ENCODE measurements around the gene RASA2.
A peak's percentile ranks its signal among the peaks of the same experiment; 100 is the strongest.
"Not testable (repeated sequence)": the region's sequence is repeated elsewhere in the genome, so short reads cannot be mapped to it uniquely, and the experiment has no call there.

Gene RASA2

DNA sequence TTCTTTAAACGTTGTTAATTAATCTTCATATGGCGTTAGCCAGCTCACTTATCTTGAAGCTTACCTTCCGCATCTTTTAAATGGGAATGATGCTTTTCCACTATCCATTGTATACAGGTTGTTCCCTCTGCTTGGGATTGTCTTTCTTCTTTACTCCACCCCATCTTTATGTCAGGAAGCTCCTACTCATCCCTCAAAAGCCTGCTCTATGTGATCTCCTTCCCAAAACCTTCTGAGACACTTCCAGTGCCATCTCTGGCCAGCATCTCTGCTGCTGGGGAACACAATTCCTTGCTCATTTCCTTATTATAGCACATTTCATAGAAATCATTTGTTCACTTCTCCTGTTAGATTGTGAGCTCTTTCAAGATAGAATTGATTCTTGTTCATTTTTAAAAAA is 4.3 kb downstream of the RASA2 start:
- in situ Hi-C loops (cut with HindIII; ENCODE audit: low pct_unique_long_range_greater_than_20kb, low sequenced_read_pairs): no loop called here

DNA sequence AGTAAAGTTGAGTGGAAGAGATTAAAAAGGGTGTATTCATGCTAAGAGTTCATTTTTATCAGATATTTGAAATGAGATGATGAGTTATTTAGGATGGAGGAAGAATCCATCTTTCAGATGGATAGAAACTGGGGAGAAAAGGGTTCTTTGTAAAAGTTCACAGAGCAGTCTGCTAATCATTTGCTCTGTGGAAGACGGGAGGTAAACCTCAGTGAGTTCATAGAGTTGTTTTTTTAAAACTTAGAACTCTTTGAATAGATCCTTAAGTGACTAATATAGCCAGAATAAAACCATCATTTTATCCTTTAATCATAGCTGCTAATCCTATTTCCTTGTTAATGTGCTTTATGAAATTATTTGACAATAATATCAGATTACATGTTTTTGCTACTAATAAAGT is 5.1 kb downstream of the RASA2 start:
- DNase-seq (ENCODE audit: low read depth in 1 of 2, low spot score in 1 of 2): no peak
- in situ Hi-C loops (cut with HindIII; ENCODE audit: low pct_unique_long_range_greater_than_20kb, low sequenced_read_pairs): no loop called here
- no peak for TF ChIP-seq JUND (IDR thresholded peaks at IDR 0.05; ENCODE audit: low read depth)

More for the DNA sequence above, 4.3 kb downstream of the RASA2 start:
- no peak for DNase-seq (ENCODE audit: low read depth in 1 of 2, low spot score in 1 of 2)
- TF ChIP-seq JUND (IDR thresholded peaks at IDR 0.05; ENCODE audit: low read depth): no peak

DNA sequence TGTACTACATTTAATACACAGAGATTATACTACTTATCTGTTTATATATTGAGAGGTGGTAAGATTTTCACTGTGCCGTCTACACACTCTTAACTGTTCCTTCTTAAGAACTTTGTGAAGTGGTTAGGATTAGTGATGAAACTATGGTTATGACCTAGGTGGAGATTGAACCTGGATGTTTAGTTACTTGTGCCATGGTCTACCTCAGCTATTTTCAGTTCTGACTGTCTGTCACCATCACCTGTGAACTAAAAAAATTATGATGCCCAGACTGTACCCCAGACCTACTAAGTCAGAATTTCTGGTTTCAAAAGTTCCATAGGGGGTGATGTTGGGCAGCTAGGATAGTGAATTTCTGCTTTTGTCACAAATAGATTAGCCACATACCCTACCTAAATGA is 6.4 kb downstream of the RASA2 start:
- in situ Hi-C loops (cut with HindIII; ENCODE audit: low pct_unique_long_range_greater_than_20kb, low sequenced_read_pairs): no loop called here
- TF ChIP-seq JUND (IDR thresholded peaks at IDR 0.05; ENCODE audit: low read depth): no peak
- no peak for DNase-seq (ENCODE audit: low read depth in 1 of 2, low spot score in 1 of 2)

DNA sequence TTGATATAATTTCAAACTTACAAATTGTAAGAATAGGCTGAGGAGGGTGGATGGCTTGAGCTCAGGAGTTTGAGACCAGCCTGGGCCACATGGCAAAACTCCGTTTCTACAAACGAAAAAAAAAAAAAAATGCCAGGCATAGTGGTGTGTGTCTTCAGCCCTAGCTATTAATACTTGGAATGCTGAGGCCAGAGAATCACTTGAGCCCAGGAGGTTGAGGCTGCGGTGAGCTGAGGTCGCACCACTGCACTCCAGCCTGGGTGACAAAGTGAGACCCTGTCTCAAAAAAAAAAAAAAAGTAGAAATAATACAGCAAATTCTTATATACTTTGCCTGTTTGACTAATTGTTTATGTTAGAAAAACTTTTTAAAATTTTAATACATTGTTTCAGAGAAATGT is 10.8 kb downstream of the RASA2 start:
- in situ Hi-C loops (cut with HindIII; ENCODE audit: low pct_unique_long_range_greater_than_20kb, low sequenced_read_pairs); DNase-seq (ENCODE audit: low read depth in 1 of 2, low spot score in 1 of 2): not testable (repeated sequence)

DNA sequence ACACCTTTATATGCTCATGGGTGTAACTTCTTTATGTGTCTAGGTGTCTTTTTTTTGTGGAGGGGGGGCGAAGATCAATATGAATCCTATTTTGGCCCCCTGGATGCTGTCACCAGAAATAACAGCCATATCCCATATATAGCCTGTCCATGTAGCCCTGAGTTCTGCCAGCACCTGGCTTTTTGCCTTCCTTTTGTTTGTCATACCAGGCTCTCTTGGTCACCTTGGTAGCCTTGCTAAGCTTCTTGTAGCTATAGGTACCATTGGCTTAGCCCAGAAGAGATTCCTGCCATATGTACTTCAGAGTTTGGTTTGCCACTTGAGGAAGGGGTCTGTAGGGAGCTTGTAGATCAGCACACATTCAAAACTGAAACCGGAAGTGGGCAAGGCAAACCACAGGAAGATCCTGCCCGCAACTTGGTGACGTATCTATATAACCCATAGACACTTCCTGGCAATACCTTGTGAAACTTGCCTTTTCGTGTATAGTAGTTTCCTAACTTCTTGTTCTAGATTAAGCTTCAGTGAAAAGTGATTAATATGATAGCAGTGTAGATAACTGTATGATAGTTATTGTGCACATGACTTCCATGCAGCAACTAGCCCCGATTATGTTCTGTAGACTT is 11.9 kb downstream of the RASA2 start:
- in situ Hi-C loops (cut with HindIII; ENCODE audit: low pct_unique_long_range_greater_than_20kb, low sequenced_read_pairs): no loop called here
- DNase-seq (ENCODE audit: low read depth in 1 of 2, low spot score in 1 of 2): peak in 1 of 2 experiments; percentile 34
- TF ChIP-seq JUND (IDR thresholded peaks at IDR 0.05; ENCODE audit: low read depth): no peak

DNA sequence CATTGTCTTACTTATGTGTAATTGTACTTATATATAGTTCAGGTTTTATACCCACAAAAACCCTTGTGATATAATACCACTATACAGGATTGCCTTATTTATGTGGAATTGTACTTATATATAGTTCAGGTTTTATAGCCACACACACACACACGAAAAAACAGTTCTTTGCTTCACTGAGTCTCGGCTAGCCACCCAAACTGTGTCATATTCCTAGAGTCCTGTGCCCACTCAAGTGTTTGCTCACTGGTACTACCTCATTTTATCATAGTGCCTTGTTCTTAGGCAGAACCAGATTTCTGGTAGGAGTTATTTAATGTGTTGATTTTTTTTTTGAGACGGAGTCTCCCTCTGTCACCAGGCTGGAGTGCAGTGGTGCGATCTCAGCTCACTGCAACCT is 12.5 kb downstream of the RASA2 start:
- no peak for DNase-seq (ENCODE audit: low read depth in 1 of 2, low spot score in 1 of 2)
- in situ Hi-C loops (cut with HindIII; ENCODE audit: low pct_unique_long_range_greater_than_20kb, low sequenced_read_pairs): no loop called here
- TF ChIP-seq JUND (IDR thresholded peaks at IDR 0.05; ENCODE audit: low read depth): no peak

DNA sequence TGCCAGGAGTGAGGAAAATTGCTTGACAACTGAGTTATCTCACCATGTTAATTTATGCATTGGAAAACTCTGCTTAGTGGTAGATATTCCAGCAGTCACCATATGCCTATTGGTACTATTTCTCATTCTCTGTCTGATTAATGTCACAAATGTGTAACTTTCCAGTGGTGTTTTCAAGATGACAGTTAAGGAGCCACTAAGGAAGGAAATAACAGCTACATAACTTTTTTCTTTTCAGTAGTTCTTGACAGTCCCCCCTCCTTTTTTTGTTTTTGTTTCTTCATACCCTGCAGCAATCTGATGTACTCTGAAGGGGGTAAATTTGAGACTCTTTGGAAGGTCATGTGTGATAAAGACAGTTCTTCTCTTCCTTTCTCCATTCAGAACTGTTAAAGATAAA is 13.1 kb downstream of the RASA2 start:
- no peak for DNase-seq (ENCODE audit: low read depth in 1 of 2, low spot score in 1 of 2)
- no peak for TF ChIP-seq JUND (IDR thresholded peaks at IDR 0.05; ENCODE audit: low read depth)
- in situ Hi-C loops (cut with HindIII; ENCODE audit: low pct_unique_long_range_greater_than_20kb, low sequenced_read_pairs): no loop called here

DNA sequence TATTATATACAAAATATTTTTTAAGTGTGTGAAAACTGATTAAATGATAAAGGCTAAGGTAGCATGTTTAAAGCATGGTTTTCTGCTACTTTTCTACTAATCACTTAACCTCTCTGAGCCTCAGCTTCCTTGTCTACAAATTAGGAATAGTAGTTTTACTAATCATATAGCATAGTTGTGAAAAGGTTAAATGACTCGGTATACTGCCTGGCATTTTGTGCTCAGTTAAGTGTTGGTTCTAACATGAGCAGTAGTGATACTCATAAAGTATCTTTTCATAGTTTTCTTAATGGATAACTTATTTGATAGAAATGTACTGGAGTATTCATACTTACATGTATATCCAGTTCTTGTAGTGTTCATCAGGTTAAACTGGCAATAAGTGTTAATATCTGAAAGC is 13.6 kb downstream of the RASA2 start:
- TF ChIP-seq JUND (IDR thresholded peaks at IDR 0.05; ENCODE audit: low read depth): no peak
- DNase-seq (ENCODE audit: low read depth in 1 of 2, low spot score in 1 of 2): no peak
- in situ Hi-C loops (cut with HindIII; ENCODE audit: low pct_unique_long_range_greater_than_20kb, low sequenced_read_pairs): no loop called here

DNA sequence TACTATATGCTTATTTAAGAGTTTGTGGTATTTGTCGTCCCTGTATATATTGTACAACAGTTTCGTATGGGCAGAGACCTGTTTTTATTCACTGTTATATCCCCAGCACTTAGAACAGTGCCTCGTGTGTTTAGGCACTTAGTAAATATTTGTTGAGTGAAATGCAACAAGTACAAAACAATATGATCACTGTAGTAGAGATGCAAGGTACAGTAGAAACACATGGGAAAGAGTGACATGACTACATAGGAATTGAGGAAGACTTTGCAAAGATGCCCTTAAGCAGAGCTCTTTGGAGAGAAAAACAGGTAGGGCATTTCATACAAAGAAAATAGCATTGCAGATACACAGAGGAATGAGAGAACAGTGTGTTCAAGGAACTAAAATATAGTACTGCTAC is 18.3 kb downstream of the RASA2 start:
- DNase-seq (ENCODE audit: low read depth in 1 of 2, low spot score in 1 of 2): peak in 1 of 2 experiments; percentile 67
- 0 out of 2 replicates have a peak, but pooled peaks have one; percentile 20 for TF ChIP-seq JUND (IDR thresholded peaks at IDR 0.05; ENCODE audit: low read depth)
- in situ Hi-C loops (cut with HindIII; ENCODE audit: low pct_unique_long_range_greater_than_20kb, low sequenced_read_pairs): no loop called here

DNA sequence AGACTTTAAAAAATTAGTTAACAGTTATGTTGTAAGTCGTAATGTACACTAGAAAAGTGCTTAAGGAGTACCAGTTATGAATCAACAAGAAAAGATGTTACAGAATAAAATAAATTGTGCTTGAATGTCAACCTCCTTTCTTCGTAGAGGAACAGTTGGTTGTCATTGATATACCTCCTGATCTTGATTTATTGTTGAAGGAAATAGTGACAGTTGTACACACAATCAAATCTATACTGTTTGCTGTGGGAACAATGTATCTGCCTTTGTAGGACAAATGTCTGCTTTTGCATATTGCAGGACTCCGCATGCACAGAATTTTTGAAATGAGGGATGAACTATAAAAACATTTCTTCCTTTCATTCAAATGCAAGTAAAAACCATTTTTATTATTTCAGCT is 19.2 kb downstream of the RASA2 start:
- in situ Hi-C loops (cut with HindIII; ENCODE audit: low pct_unique_long_range_greater_than_20kb, low sequenced_read_pairs): no loop called here
- TF ChIP-seq JUND (IDR thresholded peaks at IDR 0.05; ENCODE audit: low read depth): no peak
- no peak for DNase-seq (ENCODE audit: low read depth in 1 of 2, low spot score in 1 of 2)

DNA sequence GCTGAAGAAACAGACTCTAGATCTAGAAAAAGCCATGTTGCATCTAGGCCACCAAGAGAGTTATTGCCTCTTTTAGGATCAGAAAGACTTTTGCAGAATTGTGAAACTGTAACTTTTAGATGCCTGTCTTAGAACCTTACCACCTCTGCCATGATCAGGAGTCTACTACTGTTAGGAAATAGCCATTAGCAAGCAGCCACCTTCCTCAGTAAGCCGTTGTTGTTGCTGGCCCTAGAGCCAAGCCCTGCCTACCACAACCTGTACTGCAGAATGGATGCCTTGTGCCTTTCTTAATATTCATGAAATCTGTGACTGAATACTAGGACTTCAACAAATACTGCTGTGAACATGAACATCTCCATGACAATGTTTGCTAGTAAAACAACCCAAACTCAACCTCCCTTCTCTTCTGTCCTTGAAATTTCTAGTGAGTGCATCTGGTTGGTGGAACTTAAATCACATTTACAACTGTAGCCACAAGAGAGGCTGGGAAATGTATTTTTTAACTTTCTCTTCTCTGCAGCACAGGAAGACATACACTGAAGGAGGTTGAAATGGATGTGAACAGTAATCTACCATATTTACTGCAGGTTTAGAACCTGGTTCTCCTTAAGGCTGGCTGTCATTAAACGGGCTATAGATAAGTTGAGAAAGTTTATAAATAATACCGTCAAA is 20.7 kb downstream of the RASA2 start:
- DNase-seq (ENCODE audit: low read depth in 1 of 2, low spot score in 1 of 2): no peak
- in situ Hi-C loops (cut with HindIII; ENCODE audit: low pct_unique_long_range_greater_than_20kb, low sequenced_read_pairs): no loop called here
- TF ChIP-seq JUND (IDR thresholded peaks at IDR 0.05; ENCODE audit: low read depth): no peak

DNA sequence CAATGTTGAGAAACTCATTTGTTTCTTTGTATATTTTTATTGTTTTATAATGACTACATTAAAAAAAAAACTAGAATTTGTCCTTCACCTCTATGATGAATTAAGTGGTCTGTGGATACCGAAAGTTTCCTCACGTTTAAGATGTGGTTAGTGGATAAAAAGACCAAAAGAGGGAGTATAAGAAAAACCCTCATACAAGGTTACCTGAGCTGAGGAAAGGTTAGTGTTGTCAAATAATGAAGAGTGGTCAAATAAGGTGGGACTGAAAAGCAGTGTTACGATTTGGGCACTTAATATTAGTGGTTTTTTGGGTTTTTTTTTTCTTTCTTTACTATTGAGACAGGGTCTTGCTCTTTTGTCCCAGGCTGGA is 21.2 kb downstream of the RASA2 start:
- in situ Hi-C loops (cut with HindIII; ENCODE audit: low pct_unique_long_range_greater_than_20kb, low sequenced_read_pairs): no loop called here
- no peak for DNase-seq (ENCODE audit: low read depth in 1 of 2, low spot score in 1 of 2)
- no peak for TF ChIP-seq JUND (IDR thresholded peaks at IDR 0.05; ENCODE audit: low read depth)

DNA sequence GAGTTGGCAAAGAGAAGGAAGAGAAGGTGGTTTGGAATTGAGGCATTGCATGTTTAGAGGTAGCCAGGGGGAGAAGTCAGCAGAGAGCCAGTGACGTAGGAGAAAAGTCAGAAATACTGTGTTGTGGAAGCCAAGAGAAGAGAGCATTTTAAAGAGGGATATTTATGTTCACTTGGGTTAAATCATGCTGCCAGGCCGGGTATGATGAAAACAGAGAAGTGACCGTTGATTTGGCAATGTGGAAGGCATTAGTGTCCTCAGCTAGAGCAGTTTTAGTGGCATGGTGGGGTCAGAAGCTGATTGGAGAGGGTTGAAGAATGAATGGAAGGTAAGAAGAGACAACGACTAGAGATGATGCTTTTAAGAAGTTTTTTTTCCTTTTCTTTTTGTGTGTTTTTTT is 24.5 kb downstream of the RASA2 start:
- in situ Hi-C loops (cut with HindIII; ENCODE audit: low pct_unique_long_range_greater_than_20kb, low sequenced_read_pairs): no loop called here

DNA sequence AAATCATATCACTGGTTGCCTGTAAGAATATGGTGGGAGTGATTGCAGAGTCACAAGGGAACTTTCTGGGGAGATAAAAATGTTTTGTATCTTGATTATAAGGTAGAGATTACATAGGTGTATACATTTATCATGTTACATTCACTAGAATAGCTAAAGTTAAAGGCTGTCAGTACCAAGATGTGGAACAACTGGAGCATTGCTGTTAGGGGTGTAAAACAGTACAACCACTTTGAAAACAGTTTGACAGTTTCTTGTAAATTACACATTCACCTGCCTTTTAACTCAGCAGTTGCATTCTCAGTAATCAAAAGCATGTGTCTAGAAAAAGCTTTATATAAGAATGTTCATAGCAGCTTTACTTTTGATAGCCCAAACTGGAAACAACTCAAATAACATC is 27.6 kb downstream of the RASA2 start:
- DNase-seq (ENCODE audit: low read depth in 1 of 2, low spot score in 1 of 2): no peak
- in situ Hi-C loops (cut with HindIII; ENCODE audit: low pct_unique_long_range_greater_than_20kb, low sequenced_read_pairs): no loop called here
- no peak for TF ChIP-seq JUND (IDR thresholded peaks at IDR 0.05; ENCODE audit: low read depth)

More for the DNA sequence above, 24.5 kb downstream of the RASA2 start:
- no peak for TF ChIP-seq JUND (IDR thresholded peaks at IDR 0.05; ENCODE audit: low read depth)
- DNase-seq (ENCODE audit: low read depth in 1 of 2, low spot score in 1 of 2): no peak
